ENCODE data around the gene CCNJL. TPM values are rescaled to one million over a fixed set of nuclear protein-coding genes. Genes with fewer than 3 reads are reported as not detected.

Gene CCNJL
- total RNA-seq, 2 donors from 2014 or later, result 0.26 to 0.66 TPM

- Histone ChIP-seq H3K36me3 (replicated peaks in 1 of 2; ENCODE audit: insufficient read depth in 1 of 2, low read depth in 2 of 2) (no peaks in the 10 kb centered on the region), H3K27me3 (no peaks in the 10 kb centered on the region), H3K27ac (no peak overlapping the region), H3K9me3 (no peaks in the 10 kb centered on the region), H3K4me3 (no peak overlapping the region), H3K4me1 (peaks cover 19% of the 10 kb centered on the region)
- WGBS, 2 donors, result 57 to 67% methylated on average over 2 of the region's 2 CpGs
- DNase-seq (no peak), ATAC-seq (no peak)
- intact Hi-C loops (cut with DNase I), result no loop called here
- no peak for TF ChIP-seq POLR2A (IDR thresholded peaks at IDR 0.05)
- TF ChIP-seq CTCF (IDR thresholded peaks at IDR 0.05), result no peak
Observed at GRCh38 chr5:160285316-160285715, 27.0 kb downstream of the CCNJL start.

- Histone ChIP-seq H3K27ac (no peak overlapping the region), H3K36me3 (replicated peaks in 1 of 2; ENCODE audit: insufficient read depth in 1 of 2, low read depth in 2 of 2) (no peaks in the 10 kb centered on the region), H3K27me3 (no peaks in the 10 kb centered on the region), H3K9me3 (no peaks in the 10 kb centered on the region), H3K4me3 (no peak overlapping the region), H3K4me1 (peaks cover 11% of the 10 kb centered on the region)
- ATAC-seq (no peak), DNase-seq (no peak)
- intact Hi-C loops (cut with DNase I), result no loop called here
- WGBS, 2 donors, result 89 to 90% methylated on average over 4 of the region's 4 CpGs
- TF ChIP-seq POLR2A (IDR thresholded peaks at IDR 0.05) (no peak), CTCF (IDR thresholded peaks at IDR 0.05) (no peak)
Observed at GRCh38 chr5:160284291-160284873, 28.0 kb downstream of the CCNJL start.

GRCh38 chr5:160281275-160281674 lies 31.1 kb downstream of the CCNJL start:
- Histone ChIP-seq H3K27ac (no peak overlapping the region), H3K9me3 (no peaks in the 10 kb centered on the region), H3K4me3 (no peak overlapping the region), H3K4me1 (no peaks in the 10 kb centered on the region), H3K36me3 (replicated peaks in 1 of 2; ENCODE audit: insufficient read depth in 1 of 2, low read depth in 2 of 2) (no peaks in the 10 kb centered on the region), H3K27me3 (no peaks in the 10 kb centered on the region)
- intact Hi-C loops (cut with DNase I), result no loop called here
- WGBS, 2 donors, result 63% methylated on average over 2 of the region's 2 CpGs
- TF ChIP-seq POLR2A (IDR thresholded peaks at IDR 0.05) (no peak), CTCF (IDR thresholded peaks at IDR 0.05) (no peak)
- ATAC-seq (no peak), DNase-seq (no peak)

- no peaks in the 10 kb centered on the region for H3K4me1 ChIP-seq
- no peaks in the 10 kb centered on the region for H3K9me3 ChIP-seq
- no peaks in the 10 kb centered on the region for H3K27me3 ChIP-seq
- ATAC-seq, result no peak
- intact Hi-C loops (cut with DNase I), result no loop called here
- DNase-seq, result no peak
- WGBS, 2 donors, result 87 to 93% methylated on average over 25 to 26 of the region's 26 CpGs
- TF ChIP-seq CTCF (IDR thresholded peaks at IDR 0.05), result no peak
- TF ChIP-seq POLR2A (IDR thresholded peaks at IDR 0.05), result no peak
- no peaks in the 10 kb centered on the region for H3K36me3 ChIP-seq (replicated peaks in 1 of 2; ENCODE audit: insufficient read depth in 1 of 2, low read depth in 2 of 2)
- no peak overlapping the region for H3K27ac ChIP-seq
- H3K4me3 ChIP-seq, result no peak overlapping the region
Observed at GRCh38 chr5:160280384-160281095, 31.8 kb downstream of the CCNJL start.

GRCh38 chr5:160278343-160278742 lies 34.0 kb downstream of the CCNJL start:
- intact Hi-C loops (cut with DNase I), result no loop called here
- 50 to 57% methylated on average over 6 to 7 of the region's 7 CpGs for whole genome bisulfite sequencing, 2 donors
- no peak for ATAC-seq

More at GRCh38 chr5:160278343-160278742, 34.0 kb downstream of the CCNJL start:
- Histone ChIP-seq H3K4me3 (no peak overlapping the region), H3K27ac (no peak overlapping the region), H3K9me3 (no peaks in the 10 kb centered on the region), H3K27me3 (no peaks in the 10 kb centered on the region), H3K4me1 (no peaks in the 10 kb centered on the region), H3K36me3 (replicated peaks in 1 of 2; ENCODE audit: insufficient read depth in 1 of 2, low read depth in 2 of 2) (no peaks in the 10 kb centered on the region)
- DNase-seq, result no peak
- TF ChIP-seq POLR2A (IDR thresholded peaks at IDR 0.05) (no peak), CTCF (IDR thresholded peaks at IDR 0.05) (no peak)

All from body of pancreas (tissue), 4 donors.